ENCODE data around the gene C1QA.

DNA sequence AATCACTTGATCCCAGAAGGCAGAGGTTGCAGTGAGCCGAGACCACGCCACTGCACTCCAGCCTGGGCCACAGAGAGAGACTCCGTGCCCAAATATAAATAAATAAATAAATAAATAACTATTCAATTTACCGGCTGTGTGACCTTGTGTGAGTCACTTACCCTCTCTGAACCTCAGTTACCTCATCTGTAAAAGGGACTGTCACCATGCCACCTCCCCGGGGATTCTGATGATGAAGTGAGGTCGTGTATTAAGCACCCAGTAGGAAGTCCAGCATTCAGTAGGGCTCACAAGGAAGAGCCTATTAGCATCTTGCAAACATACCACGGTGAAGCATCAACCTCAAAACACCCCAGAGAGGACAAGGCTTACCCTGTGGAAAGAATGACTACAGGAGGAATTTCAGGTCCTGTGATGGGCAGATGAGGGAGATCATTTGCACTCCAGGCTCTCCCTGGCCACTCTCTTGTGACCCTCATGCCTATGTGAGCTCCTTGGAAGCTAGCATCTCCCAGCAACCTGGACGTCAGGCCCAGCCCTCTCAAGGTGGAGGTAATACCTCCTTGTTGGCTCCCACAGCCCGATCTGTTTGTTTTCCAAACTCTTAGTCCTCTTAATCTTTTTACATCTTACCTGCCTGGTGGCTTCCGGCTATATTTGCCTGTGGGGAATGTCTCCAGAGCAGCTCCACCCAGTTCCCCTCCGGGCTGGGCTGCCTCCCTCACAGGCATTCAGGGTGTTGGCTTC lies 7.6 kb upstream of the C1QA start:
- TF ChIP-seq, protein P1, sequence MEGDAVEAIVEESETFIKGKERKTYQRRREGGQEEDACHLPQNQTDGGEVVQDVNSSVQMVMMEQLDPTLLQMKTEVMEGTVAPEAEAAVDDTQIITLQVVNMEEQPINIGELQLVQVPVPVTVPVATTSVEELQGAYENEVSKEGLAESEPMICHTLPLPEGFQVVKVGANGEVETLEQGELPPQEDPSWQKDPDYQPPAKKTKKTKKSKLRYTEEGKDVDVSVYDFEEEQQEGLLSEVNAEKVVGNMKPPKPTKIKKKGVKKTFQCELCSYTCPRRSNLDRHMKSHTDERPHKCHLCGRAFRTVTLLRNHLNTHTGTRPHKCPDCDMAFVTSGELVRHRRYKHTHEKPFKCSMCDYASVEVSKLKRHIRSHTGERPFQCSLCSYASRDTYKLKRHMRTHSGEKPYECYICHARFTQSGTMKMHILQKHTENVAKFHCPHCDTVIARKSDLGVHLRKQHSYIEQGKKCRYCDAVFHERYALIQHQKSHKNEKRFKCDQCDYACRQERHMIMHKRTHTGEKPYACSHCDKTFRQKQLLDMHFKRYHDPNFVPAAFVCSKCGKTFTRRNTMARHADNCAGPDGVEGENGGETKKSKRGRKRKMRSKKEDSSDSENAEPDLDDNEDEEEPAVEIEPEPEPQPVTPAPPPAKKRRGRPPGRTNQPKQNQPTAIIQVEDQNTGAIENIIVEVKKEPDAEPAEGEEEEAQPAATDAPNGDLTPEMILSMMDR (IDR thresholded peaks at IDR 0.05), result no peak
- TF ChIP-seq POLR2A (IDR thresholded peaks at IDR 0.05), result no peak

All from Peyer's patch (tissue), 4 donors.